Activated CD8-positive, alpha-beta memory T cell treated with anti-CD3 and anti-CD28 coated beads for 1 hour (primary cell): ENCODE measurements around the gene ST7.

ENCODE experiments used
- DNase-seq, 2 donors: peaks; one replicate each; pipeline ENCODE4 v3.0.0-alpha.2; 2020; ENCODE audit warnings: low read depth in 1 of 2; ENCODE audit errors: extremely low read depth in 1 of 2

ST7 gene

DNA sequence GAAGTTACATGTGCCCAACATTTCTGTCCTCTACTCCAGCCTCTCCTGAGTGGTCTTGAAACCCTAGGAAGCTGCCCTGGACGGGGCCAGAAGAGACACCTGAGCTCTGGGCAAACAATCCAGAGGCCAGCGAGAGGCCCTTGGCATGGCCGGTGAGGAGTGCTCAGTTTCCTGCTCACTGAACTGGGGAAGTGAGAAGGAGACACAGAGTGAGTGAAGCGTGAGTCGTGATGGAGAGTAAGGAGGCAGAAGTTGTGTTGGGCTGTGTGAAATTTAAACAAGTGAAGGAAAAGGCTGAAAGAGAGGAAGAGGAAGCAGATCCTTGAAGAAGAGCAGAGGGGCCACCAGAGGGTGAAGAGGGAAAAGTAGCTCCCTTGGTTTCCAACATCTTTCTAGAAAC is 296.4 kb downstream of the ST7 start:
- no peak for DNase-seq

DNA sequence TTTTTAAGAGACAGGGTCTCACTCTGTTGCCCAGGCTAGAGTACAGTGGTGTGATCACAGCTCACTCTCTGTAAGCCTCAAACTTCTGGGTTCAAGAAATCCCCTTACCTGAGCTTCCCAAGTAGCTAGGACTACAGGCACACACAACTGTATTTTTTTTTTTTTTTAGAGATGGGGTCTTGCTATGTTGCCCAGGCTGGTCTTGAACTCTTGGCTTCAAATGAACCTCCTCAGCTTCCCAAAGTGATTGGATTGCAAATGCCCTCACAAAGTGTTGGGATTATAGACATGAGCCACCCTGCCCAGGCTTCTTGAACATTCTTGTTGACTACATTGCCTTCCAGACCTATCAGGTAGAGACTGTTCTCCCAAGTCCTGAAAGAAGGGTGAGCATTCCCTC is 296.9 kb downstream of the ST7 start:
- no peak for DNase-seq

DNA sequence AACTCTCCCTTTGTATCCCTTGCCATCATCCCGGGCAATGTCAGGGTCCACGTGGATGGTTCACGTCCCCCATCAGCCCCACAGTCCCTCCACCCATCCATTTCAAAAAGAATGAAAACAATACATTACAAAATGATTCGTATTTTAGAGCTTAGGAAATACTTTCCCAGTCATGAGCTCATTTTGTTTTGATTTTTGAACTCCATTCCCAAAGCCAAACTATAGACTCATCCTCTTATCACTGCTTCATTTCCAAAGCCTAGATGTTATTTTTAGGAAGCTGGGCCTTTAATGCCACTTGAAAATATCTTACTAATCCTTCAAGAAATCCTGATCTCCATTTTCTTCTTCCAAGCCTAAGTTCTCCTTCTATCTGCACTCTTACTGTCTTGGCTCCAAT is 297.5 kb downstream of the ST7 start:
- no peak for DNase-seq

DNA sequence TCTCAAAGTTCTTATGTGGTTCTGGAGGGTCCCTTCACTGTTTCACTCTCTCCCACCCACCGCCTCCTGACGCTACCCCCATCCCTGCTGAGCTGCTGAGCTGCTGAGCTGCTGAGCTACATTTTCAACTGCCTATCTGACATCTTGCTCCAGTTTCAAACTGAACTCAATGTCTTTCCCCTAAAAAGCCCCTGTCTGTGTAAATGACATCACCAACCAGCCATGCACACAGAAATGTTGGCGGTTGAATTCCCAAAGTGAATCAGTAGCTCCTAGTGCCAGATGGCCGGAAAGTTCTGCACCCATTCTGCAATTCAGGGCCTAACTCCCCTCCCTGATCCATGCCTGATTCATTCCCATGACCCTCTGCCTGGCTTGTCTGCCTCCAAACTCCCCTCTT is 298.4 kb downstream of the ST7 start:
- no peak for DNase-seq

DNA sequence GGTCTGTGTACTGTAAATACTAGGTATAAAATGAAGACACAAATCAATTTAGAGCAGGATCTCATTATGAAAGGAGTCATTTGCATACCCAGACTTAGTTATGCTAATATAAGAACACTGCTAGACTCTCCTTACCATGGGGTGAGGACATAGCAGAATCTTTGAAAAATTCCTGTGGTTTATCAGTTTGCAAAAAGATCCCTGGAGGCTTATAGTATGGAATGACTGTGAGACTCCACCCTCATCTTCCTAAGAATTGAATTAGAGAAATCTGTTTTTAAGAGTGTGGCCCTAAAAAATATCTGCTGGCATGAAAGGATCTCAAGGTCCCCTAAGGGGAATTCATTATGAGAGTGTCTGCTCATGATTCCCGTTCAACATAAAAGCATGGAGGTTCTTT is 306.3 kb downstream of the ST7 start:
- no peak for DNase-seq

DNA sequence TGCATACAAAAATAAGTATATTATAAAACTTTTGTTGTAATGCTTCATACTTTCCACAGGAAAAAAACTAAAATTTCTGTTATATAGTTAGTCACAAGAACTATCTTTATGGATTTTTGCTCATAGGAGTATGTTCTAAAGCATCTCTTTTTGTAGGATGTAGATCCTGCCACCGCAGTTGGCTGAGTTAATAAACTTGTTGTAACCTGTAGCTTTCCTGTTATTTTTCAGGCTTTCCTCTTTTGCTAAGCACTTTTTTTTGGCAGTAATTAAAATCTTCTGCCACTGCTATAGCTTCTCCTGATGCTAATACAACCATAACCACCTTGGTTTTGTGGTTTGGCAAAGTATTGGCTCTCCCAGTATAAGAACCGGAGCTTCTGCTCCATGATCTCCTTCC is 309.2 kb downstream of the ST7 start:
- no peak for DNase-seq

DNA sequence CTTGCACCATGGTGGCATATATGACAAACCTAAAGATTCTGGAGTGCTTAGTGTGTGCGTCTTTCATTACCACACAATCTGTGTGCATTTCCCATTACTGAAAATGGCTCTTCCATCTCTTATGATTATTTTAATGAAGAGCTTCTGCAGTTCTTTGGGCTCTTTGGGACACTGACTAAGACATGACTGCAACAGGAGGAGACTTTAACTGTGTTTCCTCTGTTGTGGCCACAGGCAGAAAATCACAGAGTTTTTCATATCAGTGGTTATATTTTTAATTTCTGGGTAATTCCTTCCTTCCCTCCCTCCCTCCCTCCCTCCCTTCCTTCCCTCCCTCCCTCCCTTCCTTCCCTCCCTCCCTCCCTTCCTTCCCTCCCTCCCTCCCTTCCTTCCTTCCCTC is 311.4 kb downstream of the ST7 start:
- DNase-seq: no peak

DNA sequence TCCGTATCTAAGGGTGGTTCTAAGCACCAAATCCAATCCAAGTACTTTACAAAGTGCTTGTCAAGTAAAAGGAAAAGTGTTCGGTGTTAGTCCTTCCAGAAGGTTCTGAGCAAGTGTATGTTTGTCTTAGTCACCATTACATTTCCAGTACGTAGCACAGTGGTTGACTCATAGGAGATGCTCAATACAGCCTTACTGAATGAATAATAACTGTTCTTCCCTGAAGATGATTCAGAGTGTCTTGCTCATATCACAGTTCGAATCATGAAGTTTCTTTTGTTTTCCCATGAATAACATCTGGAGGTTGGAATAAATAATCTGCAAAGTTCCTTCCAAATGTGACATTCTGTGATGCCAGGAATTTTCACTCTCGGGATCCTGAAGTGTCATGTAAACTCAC is 316.1 kb downstream of the ST7 start:
- no peak for DNase-seq

DNA sequence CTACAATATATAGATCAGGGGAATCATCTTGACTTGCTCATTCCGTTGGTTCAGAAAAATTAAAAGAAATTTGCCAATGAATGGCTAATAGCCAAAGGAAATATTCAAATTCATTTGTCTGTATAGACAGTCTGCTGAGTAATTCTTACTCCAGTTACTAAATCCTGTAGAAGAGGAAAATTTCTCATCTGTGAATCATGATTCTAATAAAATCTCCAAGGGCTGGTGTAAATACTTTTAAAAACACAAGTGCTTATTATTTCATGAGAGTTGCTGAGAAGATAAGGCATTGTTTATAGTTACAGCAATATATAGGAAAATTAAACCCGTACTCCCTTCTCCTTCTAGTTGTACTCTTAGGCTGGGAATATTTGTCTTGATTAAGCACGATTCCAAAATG is 316.6 kb downstream of the ST7 start:
- no peak for DNase-seq

DNA sequence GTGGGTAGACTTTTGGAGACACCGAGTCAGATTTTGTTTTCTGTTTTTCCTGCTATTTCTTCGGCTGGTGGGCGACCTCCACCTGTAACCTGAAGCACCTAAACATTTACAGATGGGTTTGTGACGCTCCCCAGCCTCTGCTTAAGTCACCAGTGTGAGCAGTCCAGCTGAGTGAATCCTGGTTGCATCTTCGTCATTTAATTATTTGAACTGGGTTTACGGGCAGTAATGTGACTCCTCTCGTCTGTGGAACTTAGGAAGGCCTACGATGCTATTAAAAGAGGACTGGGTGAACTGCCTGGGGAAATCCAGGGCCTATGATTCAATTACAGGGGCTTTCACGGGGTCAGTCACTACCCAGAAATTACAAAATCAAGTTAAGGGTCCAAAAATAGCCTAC is 317.1 kb downstream of the ST7 start:
- DNase-seq: no peak

DNA sequence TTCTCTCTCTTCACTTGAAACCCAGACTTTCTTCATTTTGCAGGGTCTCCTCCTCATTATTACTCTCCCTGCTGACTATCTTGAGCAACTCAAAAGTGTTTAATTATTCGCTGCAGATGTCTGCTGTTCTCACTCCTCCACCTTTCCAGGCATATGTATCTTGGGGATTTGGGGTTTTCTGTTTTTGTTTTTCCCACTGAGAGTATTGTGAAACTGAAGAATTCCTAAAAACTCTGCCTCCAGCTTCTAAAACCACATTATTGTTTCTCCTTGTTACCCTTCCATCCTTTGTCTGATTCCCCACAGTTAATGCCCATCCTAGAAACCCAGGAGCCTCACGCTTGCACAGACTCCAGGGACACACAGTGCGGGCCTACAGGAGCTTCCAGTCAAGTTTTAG is 318.3 kb downstream of the ST7 start:
- no peak for DNase-seq

DNA sequence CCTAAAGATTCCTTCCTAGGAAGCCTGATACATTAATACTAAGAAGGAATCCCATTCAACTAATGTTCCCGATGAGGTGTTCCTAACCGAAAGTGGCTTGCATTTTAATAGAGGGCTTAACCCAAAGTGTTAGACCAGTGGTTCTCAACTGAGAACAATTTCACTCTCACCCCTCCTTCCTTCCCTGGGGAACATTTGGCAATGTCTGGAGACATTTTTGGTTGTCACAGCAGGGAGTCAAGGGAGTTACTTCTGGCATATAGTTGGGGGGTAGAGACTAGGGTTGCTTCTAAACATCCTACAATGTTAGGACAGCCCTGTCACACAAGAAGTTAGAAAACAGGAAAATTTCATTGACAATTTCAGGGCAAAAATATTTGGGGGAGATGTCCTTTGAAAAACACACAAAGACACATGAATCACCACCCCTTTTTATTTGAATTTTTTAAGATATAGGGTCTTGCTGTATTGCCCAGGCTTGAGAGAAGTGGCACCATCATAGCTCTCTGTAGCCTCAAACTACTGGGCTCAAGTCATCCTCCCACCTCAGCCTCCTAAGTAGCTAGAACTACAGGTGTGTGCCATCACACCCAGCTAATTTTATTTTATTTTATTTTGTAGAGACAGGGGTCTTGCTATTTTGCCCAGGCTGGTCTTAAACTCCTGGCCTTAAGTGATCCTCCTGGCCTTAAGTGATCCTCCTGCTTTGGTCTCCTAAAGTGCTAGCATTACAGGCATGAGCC is 318.9 kb downstream of the ST7 start:
- DNase-seq: no peak

DNA sequence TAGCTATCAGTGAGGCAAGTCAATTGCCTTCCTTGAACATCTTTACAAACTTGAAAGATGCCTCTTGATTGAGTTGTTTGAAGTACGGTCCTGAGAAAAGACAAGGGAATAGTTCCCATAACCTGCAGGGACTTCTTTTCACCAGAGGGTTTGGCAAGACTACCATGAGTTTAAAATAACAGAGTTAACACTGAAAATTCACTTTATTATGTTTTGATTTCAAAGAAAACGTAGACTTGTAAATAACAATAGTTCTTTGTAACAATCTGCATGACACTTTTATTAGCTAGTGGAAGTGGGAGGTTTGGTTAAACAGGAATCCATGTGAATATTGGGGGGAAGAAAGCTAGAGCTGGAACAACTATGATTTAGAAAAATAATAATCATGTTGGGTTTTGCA is 320.0 kb downstream of the ST7 start:
- no peak for DNase-seq

DNA sequence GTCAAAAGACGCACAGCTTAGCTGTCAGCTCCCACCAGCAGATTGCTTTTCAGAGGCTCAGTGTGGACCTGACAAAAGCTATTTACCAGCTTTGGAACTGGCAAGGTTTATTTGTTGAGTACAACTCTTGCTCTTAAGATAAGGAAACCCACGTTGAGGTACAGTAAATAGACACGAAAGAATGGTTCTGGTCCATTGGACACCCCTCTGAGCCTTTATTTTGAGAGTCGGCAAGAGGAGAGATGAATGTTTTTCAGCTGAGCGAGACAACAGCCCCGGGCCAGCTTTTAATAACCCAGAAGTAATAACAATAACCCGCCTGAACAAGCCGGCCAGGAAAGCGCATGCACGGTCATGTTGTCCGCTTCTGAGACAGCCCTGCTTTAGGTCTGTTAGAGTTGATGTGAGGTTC is 320.5 kb downstream of the ST7 start:
- no peak for DNase-seq

DNA sequence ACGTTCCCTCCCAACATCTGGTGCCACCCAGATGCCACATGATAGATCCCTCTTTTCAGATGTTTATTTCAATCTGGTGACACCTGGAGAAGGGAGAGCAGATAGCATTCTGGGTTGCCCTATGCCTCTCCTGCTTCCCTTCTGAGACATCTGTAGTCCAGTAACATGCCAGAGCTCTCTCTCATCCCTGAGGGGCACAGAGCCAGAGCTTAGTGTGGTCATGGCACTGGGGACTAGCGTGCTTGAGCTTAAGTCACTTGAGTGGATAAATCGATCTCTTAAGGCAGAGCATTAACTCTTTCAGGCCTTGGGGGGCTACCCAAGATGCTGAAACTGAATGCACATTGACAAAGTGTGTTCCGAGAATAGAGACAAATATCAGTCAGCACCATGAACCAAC is 321.6 kb downstream of the ST7 start:
- DNase-seq: no peak

DNA sequence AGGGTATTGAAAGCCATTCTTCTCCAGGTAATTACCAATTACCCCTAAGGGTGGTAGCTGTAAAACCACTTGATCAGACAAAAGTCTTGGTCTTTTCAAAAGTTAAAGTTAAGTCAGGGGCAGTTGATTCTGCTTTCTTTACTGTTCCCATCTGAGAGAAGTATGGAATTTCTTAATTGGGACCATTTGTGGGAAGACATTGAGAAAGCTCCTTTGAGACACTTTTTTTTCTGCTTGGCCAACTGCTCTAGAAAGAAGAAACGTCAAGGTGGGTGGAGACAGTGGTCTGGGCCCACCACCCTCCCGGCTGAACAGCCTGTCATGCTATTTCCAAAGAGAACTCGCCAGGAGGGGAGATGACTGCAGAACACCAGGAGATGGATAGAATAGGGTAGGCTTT is 324.3 kb downstream of the ST7 start:
- no peak for DNase-seq

DNA sequence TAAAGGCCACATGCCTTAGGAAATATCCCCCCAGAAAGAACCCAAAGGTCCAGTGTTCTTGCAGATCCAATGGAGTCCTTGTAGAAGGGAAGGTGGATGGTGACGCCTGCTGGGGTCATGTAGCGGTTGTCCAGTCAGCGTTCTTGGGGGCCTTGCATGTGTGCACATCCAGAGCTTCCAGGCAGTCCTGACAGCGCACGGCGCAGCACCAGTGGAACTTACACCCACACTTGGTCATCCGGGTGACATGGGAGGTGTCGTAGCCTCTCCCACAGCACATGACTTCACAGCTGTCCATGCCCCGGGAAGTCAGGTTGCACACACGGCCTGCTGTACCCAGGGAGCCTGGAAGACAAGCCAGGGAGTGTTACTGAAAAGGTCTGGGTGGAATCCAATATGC is 324.7 kb downstream of the ST7 start:
- DNase-seq: no peak

DNA sequence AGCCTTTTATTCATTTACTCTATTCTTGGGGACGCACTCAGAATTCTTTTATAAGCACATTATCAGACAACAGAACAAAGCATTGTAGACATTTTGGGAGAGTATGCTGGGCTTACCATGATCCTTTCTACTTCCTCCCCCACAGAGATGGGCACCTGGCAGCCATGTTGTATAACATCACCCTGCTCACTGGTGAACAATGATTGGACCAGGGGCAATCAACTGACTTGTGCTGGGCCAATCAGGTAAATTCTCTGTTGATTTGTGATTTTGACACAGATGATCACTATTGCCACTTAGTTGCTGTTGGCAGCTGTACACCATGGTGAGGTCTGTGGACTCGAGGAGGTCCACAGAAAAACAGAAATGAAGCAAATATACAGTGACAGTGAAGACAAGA is 325.9 kb downstream of the ST7 start:
- DNase-seq: no peak
